Activated naive CD4-positive, alpha-beta T cell treated with anti-CD3 and anti-CD28 coated beads for 36 hours (primary cell): ENCODE data around the gene XBP1. TPM values are rescaled to one million over a fixed set of nuclear protein-coding genes. Genes with fewer than 3 reads are reported as not detected.
"Not testable (repeated sequence)": the region's sequence is repeated elsewhere in the genome, so short reads cannot be mapped to it uniquely, and the experiment has no call there.

ENCODE experiments used
- CTCF ChIA-PET: fragments of 350-600 bp; sonication (Branson Sonifier 250); formaldehyde crosslinking; loops from one replicate; lab custom pipeline; 2021; ENCODE audit warnings: antibody characterized with exemption; lab: Charles Lee
- DNase-seq: peaks from one replicate; pipeline ENCODE4 v3.0.0-alpha.2; 2020
- H3K27ac Mint-ChIP-seq: one replicate; pipeline ENCODE4 v1.8.0; 2021; ENCODE audit warnings: mild to moderate bottlenecking, mixed read lengths
- H3K27me3 Mint-ChIP-seq: one replicate; pipeline ENCODE4 v1.8.0; 2021; ENCODE audit warnings: low read depth, mixed read lengths
- H3K36me3 Mint-ChIP-seq: one replicate; pipeline ENCODE4 v1.8.0; 2021; ENCODE audit warnings: low read depth, mixed read lengths
- H3K4me1 Mint-ChIP-seq: one replicate; pipeline ENCODE4 v1.8.0; 2021; ENCODE audit warnings: low read depth, mixed read lengths
- H3K4me3 Mint-ChIP-seq: one replicate; pipeline ENCODE4 v1.8.0; 2021; ENCODE audit warnings: mild to moderate bottlenecking, moderate library complexity, mixed read lengths
- H3K9me3 Mint-ChIP-seq: one replicate; pipeline ENCODE4 v1.8.0; 2021; ENCODE audit warnings: mixed read lengths
- intact Hi-C: fragments of 100-400 bp; cut with micrococcal nuclease; formaldehyde crosslinking; loops from one replicate; pipeline ENCODE4 v1.15.1; 2023
- total RNA-seq, 2 experiments: library from RNA; stranded (reverse); gene quantifications; one replicate each; pipeline ENCODE4 v1.2.3, GENCODE V29; 2021

XBP1 gene
- total RNA-seq, 2 experiments from 2014 or later: 106 to 108 TPM

GRCh38 chr22:28761449-28761755 lies 39.0 kb downstream of the XBP1 start:
- CTCF ChIA-PET: interaction anchor here (0.8 kb wide), 1 partner anchor 16 kb away, joined by 3 read pairs; no protein-coding TSS in a partner anchor
- H3K36me3 Mint-ChIP-seq: peaks cover 4% of the 10 kb centered on the region
- no peaks in the 10 kb centered on the region for H3K4me1 Mint-ChIP-seq

GRCh38 chr22:28759861-28760560 lies 40.4 kb downstream of the XBP1 start:
- CTCF ChIA-PET: interaction anchor here (0.9 kb wide), 1 partner anchor 16 kb away, joined by 3 read pairs; no protein-coding TSS in a partner anchor

More at GRCh38 chr22:28761449-28761755, 39.0 kb downstream of the XBP1 start:
- no peaks in the 10 kb centered on the region for H3K9me3 Mint-ChIP-seq
- H3K27ac Mint-ChIP-seq: no peak overlapping the region
- intact Hi-C loops: no loop called here
- no peak overlapping the region for H3K4me3 Mint-ChIP-seq
- no peak for DNase-seq
- H3K27me3 Mint-ChIP-seq: no peaks in the 10 kb centered on the region

GRCh38 chr22:28754512-28754911 lies 45.9 kb downstream of the XBP1 start:
- H3K4me1 Mint-ChIP-seq, H3K27me3 Mint-ChIP-seq, intact Hi-C loops, H3K9me3 Mint-ChIP-seq, DNase-seq, H3K4me3 Mint-ChIP-seq, H3K27ac Mint-ChIP-seq: not testable (repeated sequence)
- H3K36me3 Mint-ChIP-seq: peaks cover 16% of the 10 kb centered on the region
- CTCF ChIA-PET: interaction anchor here (0.6 kb wide), 2 partner anchors 873 to 1506 kb away, joined by 3 to 4 read pairs; no protein-coding TSS in a partner anchor

More at GRCh38 chr22:28759861-28760560, 40.4 kb downstream of the XBP1 start:
- H3K36me3 Mint-ChIP-seq: peaks cover 4% of the 10 kb centered on the region
- no peak overlapping the region for H3K27ac Mint-ChIP-seq
- no peak for DNase-seq
- no peaks in the 10 kb centered on the region for H3K4me1 Mint-ChIP-seq
- no peaks in the 10 kb centered on the region for H3K9me3 Mint-ChIP-seq
- intact Hi-C loops: no loop called here
- H3K27me3 Mint-ChIP-seq: no peaks in the 10 kb centered on the region
- H3K4me3 Mint-ChIP-seq: no peak overlapping the region

GRCh38 chr22:28750471-28750881 lies 49.9 kb downstream of the XBP1 start:
- intact Hi-C loops: no loop called here
- no peak overlapping the region for H3K27ac Mint-ChIP-seq
- no peak for DNase-seq
- no peaks in the 10 kb centered on the region for H3K9me3 Mint-ChIP-seq
- peaks cover 36% of the 10 kb centered on the region for H3K36me3 Mint-ChIP-seq
- no peak overlapping the region for H3K4me3 Mint-ChIP-seq
- no peaks in the 10 kb centered on the region for H3K4me1 Mint-ChIP-seq
- no peaks in the 10 kb centered on the region for H3K27me3 Mint-ChIP-seq
- CTCF ChIA-PET: interaction anchor here (0.6 kb wide), 1 partner anchor 80 kb away, joined by 7 read pairs; no protein-coding TSS in a partner anchor

Other genes starting within 250 kb of the XBP1 start
- gene TTC28, start 120.7 kb downstream of the XBP1 start, total RNA-seq: 1 to 10 TPM; 1.6 to 1.9 TPM
- 10 to 100 TPM; 47.8 to 52.6 TPM for gene CHEK2, start 58.7 kb downstream of the XBP1 start, total RNA-seq
- gene HSCB, start 58.5 kb downstream of the XBP1 start, total RNA-seq: 10 to 100 TPM; 12.7 to 13.3 TPM
- gene CCDC117, start 27.9 kb downstream of the XBP1 start, total RNA-seq: 10 to 100 TPM; 28.2 to 28.6 TPM
- gene ZNRF3, start 83.0 kb upstream of the XBP1 start, total RNA-seq: 1 to 10 TPM; 1.6 to 2.2 TPM